Hepatocyte (in vitro differentiated cells): ENCODE data around the gene IL24. TPM values are rescaled to one million over a fixed set of nuclear protein-coding genes. Genes with fewer than 3 reads are reported as not detected.

ENCODE experiments used
- DNase-seq: peaks from one replicate; pipeline ENCODE4 v3.0.0-alpha.2; 2016; ENCODE audit warnings: low spot score
- H2AFZ ChIP-seq: fragments of 200-600 bp; sonication (generic); 2 replicates; pipeline ENCODE4 v1.6.0; 2016; ENCODE audit warnings: antibody characterized with exemption, mild to moderate bottlenecking
- H3K27ac ChIP-seq: fragments of 200-600 bp; sonication (generic); 2 replicates; pipeline ENCODE4 v1.5.1; 2016; ENCODE audit warnings: mild to moderate bottlenecking
- H3K27me3 ChIP-seq: fragments of 200-600 bp; sonication (generic); 2 replicates; pipeline ENCODE4 v1.6.1; 2016
- H3K36me3 ChIP-seq: fragments of 200-600 bp; sonication (generic); replicated peaks from 2 replicates; pipeline ENCODE4 v1.5.1; 2016; ENCODE audit warnings: low read depth; ENCODE audit not compliant: insufficient read depth
- H3K4me1 ChIP-seq: fragments of 200-600 bp; sonication (generic); 2 replicates; pipeline ENCODE4 v1.5.1; 2016; ENCODE audit warnings: mild to moderate bottlenecking, moderate library complexity; ENCODE audit not compliant: insufficient read depth
- H3K4me2 ChIP-seq: fragments of 200-600 bp; sonication (generic); 2 replicates; pipeline ENCODE4 v1.6.0; 2016
- H3K4me3 ChIP-seq: fragments of 200-600 bp; sonication (generic); 2 replicates; pipeline ENCODE4 v1.5.1; 2016; ENCODE audit warnings: mild to moderate bottlenecking
- H3K79me2 ChIP-seq: fragments of 200-600 bp; sonication (generic); 2 replicates; pipeline ENCODE4 v1.6.0; 2017; ENCODE audit warnings: mild to moderate bottlenecking
- H3K9me2 ChIP-seq: fragments of 200-600 bp; sonication (generic); replicated peaks from 2 replicates; pipeline ENCODE4 v1.6.0; 2017; ENCODE audit warnings: mild to moderate bottlenecking; ENCODE audit not compliant: insufficient read depth
- H3K9me3 ChIP-seq: fragments of 200-600 bp; sonication (generic); 2 replicates; pipeline ENCODE4 v1.5.1; 2016; ENCODE audit warnings: low read depth, mild to moderate bottlenecking
- H4K20me1 ChIP-seq: fragments of 200-600 bp; sonication (generic); 2 replicates; pipeline ENCODE4 v1.6.0; 2016; ENCODE audit warnings: mild to moderate bottlenecking; ENCODE audit not compliant: insufficient read depth, poor library complexity, severe bottlenecking
- EZH2 ChIP-seq: fragments of 200-600 bp; sonication (generic); IDR thresholded peaks from 2 replicates; pipeline ENCODE4 v1.6.1; 2016; ENCODE audit warnings: antibody characterized with exemption, mild to moderate bottlenecking, borderline replicate concordance
- EZH2phosphoT487 ChIP-seq: fragments of 200-600 bp; sonication (generic); IDR thresholded peaks from one replicate; pipeline ENCODE4 v1.6.1; 2018; ENCODE audit warnings: antibody characterized with exemption, mild to moderate bottlenecking, low read depth, moderate library complexity; ENCODE audit not compliant: unreplicated experiment, severe bottlenecking
- WGBS: methylation state at CpG from one replicate; pipeline ENCODE4 v1.1.6; 2016; ENCODE audit warnings: low lambda C conversion rate; ENCODE audit errors: missing lambda C conversion rate; 5-methylcytosine and 5-hydroxymethylcytosine counted together
- polyA plus RNA-seq: library from polyadenylated mRNA; unstranded; fragments of >200 nt; fragmentation: Nextera tagmentation; extraction: Ambion mirVana; gene quantifications from 2 replicates; pipeline ENCODE4 v1.2.1, GENCODE V29; 2016
- total RNA-seq: library from RNA; depleted of rRNA; stranded (reverse); fragments of >200 nt; gene quantifications from 2 replicates; pipeline ENCODE4 v1.2.3, GENCODE V29; 2014
- TF ChIP-seq, protein P1 (sequence below): fragments of 200-600 bp; sonication (generic); IDR thresholded peaks from 2 replicates; pipeline ENCODE4 v1.5.1; 2016; ENCODE audit warnings: antibody characterized with exemption, mild to moderate bottlenecking; ENCODE audit not compliant: poor library complexity

Gene IL24
- total and polyA plus RNA-seq, 2 experiments from 2014 or later = not detected

DNA sequence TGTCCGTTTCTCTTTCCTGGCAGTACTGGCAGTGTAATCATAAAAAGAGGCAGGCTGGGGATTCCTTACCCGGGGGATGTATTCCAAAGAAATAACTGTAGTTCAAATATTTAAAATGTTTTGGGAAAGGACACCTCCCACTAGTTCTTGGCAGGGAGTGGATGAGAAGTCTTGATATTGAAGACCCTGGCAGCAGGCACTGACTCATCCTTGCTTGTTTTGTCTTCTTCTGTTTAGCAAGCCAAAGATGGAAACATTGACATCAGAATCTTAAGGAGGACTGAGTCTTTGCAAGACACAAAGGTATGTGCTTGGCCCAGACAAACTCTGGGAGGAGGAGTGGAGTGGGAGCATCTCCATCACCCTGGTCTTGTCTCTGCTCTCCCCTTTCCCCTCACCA, 31.2 kb upstream of the IL24 start:
- Histone ChIP-seq H3K27ac (no peak overlapping the region), H3K4me2 (no peak overlapping the region), H3K36me3 (no peaks in the 10 kb centered on the region), H3K9me3 (no peaks in the 10 kb centered on the region), H3K4me1 (no peaks in the 10 kb centered on the region), H3K4me3 (no peak overlapping the region), H4K20me1 (no peaks in the 10 kb centered on the region), H3K27me3 (peaks cover 28% of the 10 kb centered on the region), H3K79me2 (no peaks in the 10 kb centered on the region), H3K9me2 (no peaks in the 10 kb centered on the region), H2AFZ (no peak overlapping the region)
- TF ChIP-seq, protein P1, sequence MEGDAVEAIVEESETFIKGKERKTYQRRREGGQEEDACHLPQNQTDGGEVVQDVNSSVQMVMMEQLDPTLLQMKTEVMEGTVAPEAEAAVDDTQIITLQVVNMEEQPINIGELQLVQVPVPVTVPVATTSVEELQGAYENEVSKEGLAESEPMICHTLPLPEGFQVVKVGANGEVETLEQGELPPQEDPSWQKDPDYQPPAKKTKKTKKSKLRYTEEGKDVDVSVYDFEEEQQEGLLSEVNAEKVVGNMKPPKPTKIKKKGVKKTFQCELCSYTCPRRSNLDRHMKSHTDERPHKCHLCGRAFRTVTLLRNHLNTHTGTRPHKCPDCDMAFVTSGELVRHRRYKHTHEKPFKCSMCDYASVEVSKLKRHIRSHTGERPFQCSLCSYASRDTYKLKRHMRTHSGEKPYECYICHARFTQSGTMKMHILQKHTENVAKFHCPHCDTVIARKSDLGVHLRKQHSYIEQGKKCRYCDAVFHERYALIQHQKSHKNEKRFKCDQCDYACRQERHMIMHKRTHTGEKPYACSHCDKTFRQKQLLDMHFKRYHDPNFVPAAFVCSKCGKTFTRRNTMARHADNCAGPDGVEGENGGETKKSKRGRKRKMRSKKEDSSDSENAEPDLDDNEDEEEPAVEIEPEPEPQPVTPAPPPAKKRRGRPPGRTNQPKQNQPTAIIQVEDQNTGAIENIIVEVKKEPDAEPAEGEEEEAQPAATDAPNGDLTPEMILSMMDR = no peak
- TF ChIP-seq EZH2phosphoT487 = no peak
- no peak for TF ChIP-seq EZH2
- no peak for DNase-seq
- 86% methylated on average over 2 of the region's 2 CpGs for WGBS

DNA sequence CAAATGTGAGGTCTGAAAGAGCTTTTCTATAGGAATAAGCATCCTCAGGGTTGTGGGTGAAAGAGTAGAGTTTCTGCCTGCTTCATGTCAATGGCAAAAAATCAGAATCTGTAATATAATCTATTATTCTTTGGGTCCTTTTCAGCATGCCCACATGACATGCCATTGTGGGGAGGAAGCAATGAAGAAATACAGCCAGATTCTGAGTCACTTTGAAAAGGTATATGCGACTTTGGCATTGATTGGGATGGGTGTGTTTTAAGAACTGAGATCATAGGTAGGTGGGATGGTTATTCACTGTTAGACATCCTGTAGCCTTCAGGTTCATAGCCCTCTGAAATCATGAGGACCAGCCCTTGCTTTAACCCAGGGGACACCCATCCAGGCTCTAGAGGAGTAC, 30.0 kb upstream of the IL24 start:
- Histone ChIP-seq H2AFZ (no peak overlapping the region), H4K20me1 (no peaks in the 10 kb centered on the region), H3K4me2 (no peak overlapping the region), H3K27ac (no peak overlapping the region), H3K27me3 (peaks cover 27% of the 10 kb centered on the region), H3K4me3 (no peak overlapping the region), H3K36me3 (no peaks in the 10 kb centered on the region), H3K4me1 (no peaks in the 10 kb centered on the region), H3K79me2 (no peaks in the 10 kb centered on the region), H3K9me2 (no peaks in the 10 kb centered on the region), H3K9me3 (no peaks in the 10 kb centered on the region)
- WGBS = 100% methylated on average over 1 of the region's 1 CpG
- TF ChIP-seq EZH2 = no peak
- TF ChIP-seq, protein P1 = no peak
- TF ChIP-seq EZH2phosphoT487 = no peak
- DNase-seq = no peak

DNA sequence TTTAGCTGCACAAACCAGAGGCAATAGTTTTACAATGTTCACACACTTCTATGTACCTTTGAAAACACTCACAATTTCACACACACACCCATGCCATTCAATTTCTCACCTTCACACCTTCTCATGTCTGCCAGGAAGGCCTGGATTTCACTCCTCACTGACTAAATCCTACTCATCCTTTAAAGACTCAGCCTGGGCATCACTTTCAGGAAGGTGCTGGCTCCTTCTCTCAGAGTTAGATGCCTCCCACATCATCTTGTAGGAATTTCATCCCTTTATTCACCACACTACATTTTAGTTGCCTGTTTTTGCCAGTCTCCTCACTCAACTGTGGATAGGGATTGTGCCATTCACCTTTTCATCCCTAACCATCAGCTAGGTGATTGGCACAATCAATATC, 29.5 kb upstream of the IL24 start:
- no peak overlapping the region for H2AFZ ChIP-seq
- no peak for DNase-seq

More for the DNA sequence above, 29.5 kb upstream of the IL24 start:
- Histone ChIP-seq H4K20me1 (no peaks in the 10 kb centered on the region), H3K27ac (no peak overlapping the region), H3K79me2 (no peaks in the 10 kb centered on the region), H3K4me1 (no peaks in the 10 kb centered on the region), H3K9me2 (no peaks in the 10 kb centered on the region), H3K36me3 (no peaks in the 10 kb centered on the region), H3K4me2 (no peak overlapping the region), H3K27me3 (peaks cover 24% of the 10 kb centered on the region), H3K9me3 (no peaks in the 10 kb centered on the region), H3K4me3 (no peak overlapping the region)
- TF ChIP-seq EZH2phosphoT487 = no peak
- TF ChIP-seq, protein P1 = no peak
- no peak for TF ChIP-seq EZH2
